Left forelimb (tissue), 1 donor: ENCODE data around the gene RFTN2.
"Not testable (repeated sequence)": the region's sequence is repeated elsewhere in the genome, so short reads cannot be mapped to it uniquely, and the experiment has no call there.

Experiments
- DNase-seq: peaks from one replicate; pipeline ENCODE4 v3.0.0-alpha.2; 2018; ENCODE audit warnings: low spot score

RFTN2 gene

GRCh38 chr2:197675246-197675645 is at the start of gene RFTN2:
RFTN2 (minus strand) TSS chr2:197675587; CDS start chr2:197675458, 129 bp downstream.
- DNase-seq: no peak

GRCh38 chr2:197717863-197718262 is 42.5 kb upstream of the RFTN2 start:
- DNase-seq: no peak

GRCh38 chr2:197713271-197713670 is 37.9 kb upstream of the RFTN2 start:
- DNase-seq: no peak

GRCh38 chr2:197711578-197711977 is 36.2 kb upstream of the RFTN2 start:
- DNase-seq: no peak

GRCh38 chr2:197710424-197711042 is 35.1 kb upstream of the RFTN2 start:
- DNase-seq: no peak

- not testable (repeated sequence) for DNase-seq
Observed at GRCh38 chr2:197709140-197709539, 33.8 kb upstream of the RFTN2 start.

GRCh38 chr2:197708331-197708730 is 32.9 kb upstream of the RFTN2 start:
- DNase-seq: no peak

- DNase-seq: no peak
Observed at GRCh38 chr2:197707316-197708213, 32.2 kb upstream of the RFTN2 start.

- no peak for DNase-seq
Observed at GRCh38 chr2:197706839-197707207, 31.4 kb upstream of the RFTN2 start.

- DNase-seq: peak; percentile 55
Observed at GRCh38 chr2:197705912-197706838, 30.8 kb upstream of the RFTN2 start.

GRCh38 chr2:197705121-197705911 is 29.9 kb upstream of the RFTN2 start, which contains the start of gene MARS2:
MARS2 (plus strand) TSS chr2:197705369; CDS start chr2:197705406, 37 bp downstream.
- DNase-seq: peak; percentile 96

GRCh38 chr2:197704434-197705120 is 29.2 kb upstream of the RFTN2 start:
- DNase-seq: no peak

- DNase-seq: no peak
Observed at GRCh38 chr2:197700960-197701359, 25.6 kb upstream of the RFTN2 start.

- DNase-seq: not testable (repeated sequence)
Observed at GRCh38 chr2:197699724-197700123, 24.3 kb upstream of the RFTN2 start.

- DNase-seq: not testable (repeated sequence)
Observed at GRCh38 chr2:197696571-197696970, 21.2 kb upstream of the RFTN2 start.

- not testable (repeated sequence) for DNase-seq
Observed at GRCh38 chr2:197695971-197696370, 20.6 kb upstream of the RFTN2 start.

GRCh38 chr2:197695206-197695605 is 19.8 kb upstream of the RFTN2 start:
- not testable (repeated sequence) for DNase-seq

- DNase-seq: no peak
Observed at GRCh38 chr2:197677483-197677882, 2.1 kb upstream of the RFTN2 start.

- no peak for DNase-seq
Observed at GRCh38 chr2:197677056-197677455, 1.7 kb upstream of the RFTN2 start.

GRCh38 chr2:197675711-197676188 is 363 bp upstream of the RFTN2 start:
- DNase-seq: peak; percentile 80
